MM.1S (cell line): ENCODE measurements around the gene BCL11B.

Experiments
- DNase-seq: peaks from one replicate; pipeline ENCODE4 v3.0.0-alpha.2; 2015
- H2AFZ ChIP-seq: fragments of 300-600 bp; sonication (generic); 2 replicates; pipeline ENCODE4 v1.6.0; 2016; ENCODE audit warnings: antibody characterized with exemption, low read length
- H3F3A ChIP-seq: fragments of 300-600 bp; sonication (generic); 2 replicates; pipeline ENCODE4 v1.6.1; 2016; ENCODE audit warnings: mild to moderate bottlenecking, antibody characterized with exemption, low read length, moderate library complexity, mixed read lengths; ENCODE audit not compliant: insufficient read depth
- H3K27ac ChIP-seq: fragments of 300-600 bp; sonication (generic); 2 replicates; pipeline ENCODE4 v1.5.1; 2016; ENCODE audit warnings: mild to moderate bottlenecking, low read length
- H3K27me3 ChIP-seq: fragments of 300-600 bp; sonication (generic); replicated peaks from 2 replicates; pipeline ENCODE4 v1.6.0; 2016; ENCODE audit warnings: low read length; ENCODE audit not compliant: insufficient read depth
- H3K36me3 ChIP-seq: fragments of 300-600 bp; sonication (generic); replicated peaks from 2 replicates; pipeline ENCODE4 v1.6.1; 2016; ENCODE audit warnings: mild to moderate bottlenecking, low read length, mixed read lengths; ENCODE audit not compliant: insufficient read depth
- H3K4me1 ChIP-seq: fragments of 300-600 bp; sonication (generic); 2 replicates; pipeline ENCODE4 v1.6.1; 2016; ENCODE audit warnings: low read length, mixed read lengths
- H3K4me2 ChIP-seq: fragments of 300-600 bp; sonication (generic); 2 replicates; pipeline ENCODE4 v1.6.0; 2016; ENCODE audit warnings: low read depth, low read length
- H3K4me3 ChIP-seq: fragments of 300-600 bp; sonication (generic); 2 replicates; pipeline ENCODE4 v1.5.1; 2016; ENCODE audit warnings: low read length, mixed read lengths
- H3K79me2 ChIP-seq: fragments of 300-600 bp; sonication (generic); 2 replicates; pipeline ENCODE4 v1.6.1; 2016; ENCODE audit warnings: mixed run types, low read length, mixed read lengths
- H3K9ac ChIP-seq: fragments of 300-600 bp; sonication (generic); 2 replicates; pipeline ENCODE4 v1.6.1; 2016; ENCODE audit warnings: low read length, mixed read lengths
- H3K9me2 ChIP-seq: fragments of 300-600 bp; sonication (generic); replicated peaks from 2 replicates; pipeline ENCODE4 v1.6.1; 2016; ENCODE audit warnings: mild to moderate bottlenecking, low read length, mixed read lengths; ENCODE audit not compliant: insufficient read depth
- H3K9me3 ChIP-seq: fragments of 300-600 bp; sonication (generic); replicated peaks from 2 replicates; pipeline ENCODE4 v1.6.1; 2016; ENCODE audit warnings: mild to moderate bottlenecking, low read length, mixed read lengths; ENCODE audit not compliant: insufficient read depth
- H4K20me1 ChIP-seq: fragments of 300-600 bp; sonication (generic); 2 replicates; pipeline ENCODE4 v1.6.1; 2016; ENCODE audit warnings: mild to moderate bottlenecking, low read length, moderate library complexity, mixed read lengths; ENCODE audit not compliant: insufficient read depth
- CTCF ChIP-seq: fragments of 300-600 bp; sonication (generic); IDR thresholded peaks from 2 replicates; pipeline ENCODE4 v1.5.1; 2016; ENCODE audit warnings: antibody characterized with exemption, low read length, mixed read lengths
- EZH2 ChIP-seq: fragments of 300-600 bp; sonication (generic); optimal IDR thresholded peaks from 2 replicates; pipeline ENCODE3; 2017; ENCODE audit warnings: low read depth, mild to moderate bottlenecking, antibody characterized with exemption, low read length, mixed read lengths
- EZH2phosphoT487 ChIP-seq: fragments of 300-600 bp; sonication (generic); IDR thresholded peaks from 2 replicates; pipeline ENCODE4 v1.6.1; 2018; ENCODE audit warnings: antibody characterized with exemption, low read length

BCL11B gene

DNA sequence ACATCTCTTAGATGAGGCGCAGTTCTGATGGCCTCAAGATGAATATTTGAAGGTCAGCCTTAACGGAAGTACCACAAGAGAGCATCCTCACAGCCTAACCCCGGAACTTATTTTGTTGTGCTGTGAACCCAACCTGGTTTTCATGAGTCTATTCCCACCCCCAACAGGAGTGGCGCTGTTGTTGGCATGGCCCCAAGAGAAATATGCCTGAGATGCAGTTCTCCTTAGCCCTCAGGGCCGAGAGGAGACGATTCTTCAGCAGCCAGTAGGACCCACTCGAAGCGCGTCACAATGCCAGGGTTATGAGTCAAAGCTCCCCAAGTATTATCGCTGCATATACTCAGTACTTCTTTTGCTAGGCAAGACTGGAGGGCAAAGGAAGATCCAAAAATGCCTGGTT, 24.5 kb upstream of the BCL11B start:
- Histone ChIP-seq H2AFZ (no peak overlapping the region), H3K36me3 (no peaks in the 10 kb centered on the region), H3K27me3 (no peaks in the 10 kb centered on the region), H3K9me3 (no peaks in the 10 kb centered on the region), H3K4me3 (no peak overlapping the region), H3K9me2 (no peaks in the 10 kb centered on the region), H3F3A (no peaks in the 10 kb centered on the region), H4K20me1 (no peaks in the 10 kb centered on the region), H3K9ac (no peak overlapping the region), H3K79me2 (no peaks in the 10 kb centered on the region), H3K4me2 (no peak overlapping the region), H3K4me1 (no peaks in the 10 kb centered on the region), H3K27ac (no peak overlapping the region)
- no peak for DNase-seq
- TF ChIP-seq CTCF (no peak), EZH2phosphoT487 (no peak), EZH2 (no peak)

DNA sequence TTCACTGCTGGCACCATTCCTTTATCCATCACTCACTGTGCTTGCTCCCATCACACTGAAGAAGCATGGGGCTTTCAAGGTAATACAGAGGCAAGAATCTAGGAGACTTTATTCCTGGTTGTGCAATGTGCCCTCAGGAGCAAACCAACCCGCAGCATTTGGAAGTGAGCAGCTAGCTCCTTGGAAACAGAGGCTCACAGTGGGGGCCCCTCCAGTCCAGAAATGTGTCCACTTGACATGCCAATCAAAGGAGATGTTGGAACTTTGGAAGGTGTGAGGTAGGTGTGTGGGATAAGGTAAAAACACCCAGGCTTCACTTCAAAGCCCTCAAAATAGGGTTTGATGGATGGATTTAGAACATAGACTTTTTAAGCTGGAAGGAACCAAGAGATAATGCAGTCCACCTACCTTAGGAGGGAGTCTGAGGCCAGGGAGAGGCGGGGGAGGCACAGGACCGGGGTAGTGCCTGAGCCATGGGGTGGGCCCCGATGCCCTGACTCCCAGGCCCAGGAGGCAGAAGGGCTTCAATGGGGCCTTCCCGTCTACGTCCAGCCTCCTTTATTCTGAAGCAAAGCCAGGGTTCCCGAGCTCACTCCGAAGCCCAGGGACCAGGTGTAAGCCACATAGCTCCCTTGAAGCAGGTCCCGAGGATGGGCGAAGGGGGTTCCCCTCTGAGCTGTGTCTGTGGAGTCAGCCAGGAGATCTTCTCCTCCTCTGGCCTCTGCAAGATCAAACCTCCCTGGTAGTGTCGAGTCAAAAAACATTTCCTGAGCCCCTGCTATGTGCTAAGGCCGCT, 17.6 kb upstream of the BCL11B start:
- Histone ChIP-seq H3K4me2 (no peak overlapping the region), H3K27me3 (no peaks in the 10 kb centered on the region), H3K9ac (no peak overlapping the region), H3K9me3 (no peaks in the 10 kb centered on the region), H3K4me1 (no peaks in the 10 kb centered on the region), H2AFZ (no peak overlapping the region), H3K36me3 (no peaks in the 10 kb centered on the region), H3K79me2 (no peaks in the 10 kb centered on the region), H4K20me1 (no peaks in the 10 kb centered on the region), H3K9me2 (no peaks in the 10 kb centered on the region), H3F3A (no peaks in the 10 kb centered on the region; the same call in 1 of the 2 replicates), H3K4me3 (no peak overlapping the region), H3K27ac (no peak overlapping the region)
- no peak for DNase-seq
- TF ChIP-seq EZH2phosphoT487: no peak
- TF ChIP-seq EZH2: no peak
- TF ChIP-seq CTCF: no peak

DNA sequence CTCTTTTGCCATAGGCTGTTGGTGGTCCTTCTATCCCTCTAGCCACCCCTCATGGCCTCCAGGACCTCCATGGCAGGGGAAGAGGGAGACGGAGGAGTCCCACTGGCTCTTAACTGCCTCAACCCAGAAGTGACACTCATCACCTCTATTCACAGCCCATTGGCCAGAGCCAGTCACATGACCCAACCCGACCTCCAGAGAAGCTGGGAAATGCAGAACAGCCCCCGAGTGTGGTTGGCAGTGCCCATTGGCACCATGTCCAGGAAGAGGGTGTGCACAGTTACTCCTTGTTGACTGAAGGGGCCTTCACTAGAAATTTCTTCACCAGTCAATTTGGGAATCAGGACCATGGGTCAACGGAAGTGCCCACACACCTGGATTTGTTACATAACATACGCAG, 17.0 kb upstream of the BCL11B start:
- no peaks in the 10 kb centered on the region; the same call in 1 of the 2 replicates for H3F3A ChIP-seq
- H3K9me3 ChIP-seq: no peaks in the 10 kb centered on the region
- no peaks in the 10 kb centered on the region for H4K20me1 ChIP-seq
- H3K9me2 ChIP-seq: no peaks in the 10 kb centered on the region
- H3K36me3 ChIP-seq: no peaks in the 10 kb centered on the region
- no peak for TF ChIP-seq CTCF
- H3K79me2 ChIP-seq: no peaks in the 10 kb centered on the region
- no peaks in the 10 kb centered on the region for H3K4me1 ChIP-seq
- H3K9ac ChIP-seq: no peak overlapping the region
- DNase-seq: no peak
- no peak overlapping the region for H3K4me3 ChIP-seq
- no peak overlapping the region for H2AFZ ChIP-seq
- no peaks in the 10 kb centered on the region for H3K27me3 ChIP-seq
- no peak overlapping the region for H3K27ac ChIP-seq
- H3K4me2 ChIP-seq: no peak overlapping the region
